Activated CD4-positive, alpha-beta T cell treated with anti-CD3 and anti-CD28 coated beads, Interleukin-10, Interleukin-2, amounts not matched to agents 100 ng/mL and 50 ng/mL, durations not matched to agents 16 hours and 8 hours (primary cell): ENCODE measurements around the gene TMEM229A.
"Not testable (repeated sequence)": the region's sequence is repeated elsewhere in the genome, so short reads cannot be mapped to it uniquely, and the experiment has no call there.

Experiments
- DNase-seq: peaks from one replicate; pipeline ENCODE4 v3.0.0-alpha.2; 2020

Gene TMEM229A

GRCh38 chr7:124032369-124033094, at the start of gene TMEM229A:
TSS of gene TMEM229A (minus strand) at chr7:124033067. CDS start at chr7:124033003, 64 bp downstream.
- DNase-seq, result peak; percentile 21

GRCh38 chr7:124082234-124082633, 49.4 kb upstream of the TMEM229A start:
- not testable (repeated sequence) for DNase-seq

GRCh38 chr7:124077546-124077945, 44.7 kb upstream of the TMEM229A start:
- no peak for DNase-seq

- DNase-seq, result no peak
Measured at GRCh38 chr7:124076841-124077240, 44.0 kb upstream of the TMEM229A start.

- DNase-seq, result no peak
Measured at GRCh38 chr7:124074007-124074406, 41.1 kb upstream of the TMEM229A start.

- no peak for DNase-seq
Measured at GRCh38 chr7:124073310-124073645, 40.4 kb upstream of the TMEM229A start.

GRCh38 chr7:124072603-124073309, 39.9 kb upstream of the TMEM229A start:
- no peak for DNase-seq

GRCh38 chr7:124071843-124072242, 39.0 kb upstream of the TMEM229A start:
- DNase-seq, result no peak

GRCh38 chr7:124062171-124062570, 29.3 kb upstream of the TMEM229A start:
- DNase-seq, result no peak

GRCh38 chr7:124060528-124060927, 27.7 kb upstream of the TMEM229A start:
- DNase-seq, result no peak

GRCh38 chr7:124059375-124059774, 26.5 kb upstream of the TMEM229A start:
- no peak for DNase-seq

GRCh38 chr7:124058515-124058914, 25.6 kb upstream of the TMEM229A start:
- DNase-seq, result no peak

- no peak for DNase-seq
Measured at GRCh38 chr7:124057872-124058271, 25.0 kb upstream of the TMEM229A start.

GRCh38 chr7:124056234-124056633, 23.4 kb upstream of the TMEM229A start:
- DNase-seq, result no peak

- no peak for DNase-seq
Measured at GRCh38 chr7:124051681-124052377, 19.0 kb upstream of the TMEM229A start.

- no peak for DNase-seq
Measured at GRCh38 chr7:124042826-124043225, 10.0 kb upstream of the TMEM229A start.

GRCh38 chr7:124041439-124041838, 8.6 kb upstream of the TMEM229A start:
- no peak for DNase-seq

GRCh38 chr7:124037902-124038301, 5.0 kb upstream of the TMEM229A start:
- not testable (repeated sequence) for DNase-seq

- no peak for DNase-seq
Measured at GRCh38 chr7:124035706-124036105, 2.8 kb upstream of the TMEM229A start.

GRCh38 chr7:124034754-124035100, 1.9 kb upstream of the TMEM229A start:
- no peak for DNase-seq

- no peak for DNase-seq
Measured at GRCh38 chr7:124033807-124034753, 1.2 kb upstream of the TMEM229A start.

- no peak for DNase-seq
Measured at GRCh38 chr7:124033095-124033806, 384 bp upstream of the TMEM229A start.
